ENCODE results near the gene SNX15.
A peak's percentile ranks its signal among the peaks of the same experiment; 100 is the strongest.

The SNX15 gene

GRCh38 chr11:65036931-65037330, 9.7 kb downstream of the SNX15 start:
- TF ChIP-seq EZH2 (IDR thresholded peaks at IDR 0.05; ENCODE audit: borderline replicate concordance, low read length) (no peak), CTCF (IDR thresholded peaks at IDR 0.05; ENCODE audit: low read length) (no peak)
- Histone ChIP-seq H3K9ac (ENCODE audit: low read length) (no peak overlapping the region), H2AFZ (ENCODE audit: low read length) (no peak overlapping the region), H4K20me1 (ENCODE audit: insufficient read depth, low read length) (no peaks in the 10 kb centered on the region), H3K4me1 (ENCODE audit: insufficient read depth, low read length, severe bottlenecking) (peaks cover 15% of the 10 kb centered on the region), H3K27ac (ENCODE audit: low read depth, low read length, poor library complexity, severe bottlenecking) (no peak overlapping the region), H3K9me2 (ENCODE audit: low read depth, low read length) (no peaks in the 10 kb centered on the region), H3K79me2 (ENCODE audit: insufficient read depth, low read length) (no peaks in the 10 kb centered on the region), H3K4me3 (ENCODE audit: low read depth, low read length, poor library complexity, severe bottlenecking) (no peak overlapping the region), H3K36me3 (ENCODE audit: insufficient read depth, low read length) (peaks cover 6% of the 10 kb centered on the region; the same call in 1 of the 2 replicates), H3F3A (ENCODE audit: insufficient read depth, low read length) (no peaks in the 10 kb centered on the region), H3K9me3 (ENCODE audit: low read length) (no peaks in the 10 kb centered on the region), H3K27me3 (ENCODE audit: insufficient read depth, low read length) (no peaks in the 10 kb centered on the region), H3K4me2 (ENCODE audit: low read length) (no peak overlapping the region)

DNA sequence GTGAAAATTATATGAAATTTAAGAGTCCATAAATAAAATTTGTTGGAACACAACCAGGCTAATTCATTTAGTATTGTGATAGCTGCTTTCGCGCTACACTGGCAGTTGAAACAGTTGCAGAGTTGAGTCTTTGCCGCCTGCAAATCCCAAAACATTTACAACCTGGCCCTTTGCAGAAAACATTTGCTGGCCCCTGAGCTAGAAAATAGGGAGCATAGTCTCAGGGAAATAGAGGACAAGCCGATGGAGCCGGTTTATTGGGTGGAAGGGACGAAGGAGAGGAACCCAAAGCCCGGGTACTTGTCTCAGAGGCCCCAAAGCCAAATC, 13.2 kb downstream of the SNX15 start:
- Histone ChIP-seq H3K9ac (ENCODE audit: low read length) (peak overlapping the region; percentile 72), H3K4me2 (ENCODE audit: low read length) (peak overlapping the region; percentile 85), H4K20me1 (ENCODE audit: insufficient read depth, low read length) (no peaks in the 10 kb centered on the region), H3K79me2 (ENCODE audit: insufficient read depth, low read length) (no peaks in the 10 kb centered on the region), H3K36me3 (ENCODE audit: insufficient read depth, low read length) (peaks cover 24% of the 10 kb centered on the region), H3K27me3 (ENCODE audit: insufficient read depth, low read length) (no peaks in the 10 kb centered on the region), H2AFZ (ENCODE audit: low read length) (peak overlapping the region; percentile 94; the same call in 1 of the 2 replicates), H3K4me3 (ENCODE audit: low read depth, low read length, poor library complexity, severe bottlenecking) (peak overlapping the region; percentile 80), H3K9me3 (ENCODE audit: low read length) (no peaks in the 10 kb centered on the region), H3K27ac (ENCODE audit: low read depth, low read length, poor library complexity, severe bottlenecking) (peak overlapping the region; percentile 85), H3K9me2 (ENCODE audit: low read depth, low read length) (no peaks in the 10 kb centered on the region), H3K4me1 (ENCODE audit: insufficient read depth, low read length, severe bottlenecking) (peaks cover 25% of the 10 kb centered on the region), H3F3A (ENCODE audit: insufficient read depth, low read length) (no peaks in the 10 kb centered on the region)
- TF ChIP-seq EZH2 (IDR thresholded peaks at IDR 0.05; ENCODE audit: borderline replicate concordance, low read length) = no peak

- no peaks in the 10 kb centered on the region for H3K9me2 ChIP-seq (ENCODE audit: low read depth, low read length)
- H3K9ac ChIP-seq (ENCODE audit: low read length) = peak within 1 kb of the TSS; percentile 72
- peak within 1 kb of the TSS; percentile 85 for H3K27ac ChIP-seq (ENCODE audit: low read depth, low read length, poor library complexity, severe bottlenecking)
- TF ChIP-seq CTCF (IDR thresholded peaks at IDR 0.05; ENCODE audit: low read length) (no peak), EZH2 (IDR thresholded peaks at IDR 0.05; ENCODE audit: borderline replicate concordance, low read length) (no peak)
- no peaks in the 10 kb centered on the region for H3K9me3 ChIP-seq (ENCODE audit: low read length)
- no peaks in the 10 kb centered on the region for H3F3A ChIP-seq (ENCODE audit: insufficient read depth, low read length)
- H2AFZ ChIP-seq (ENCODE audit: low read length) = peak within 1 kb of the TSS; percentile 94; the same call in 1 of the 2 replicates
- no peaks in the 10 kb centered on the region for H3K27me3 ChIP-seq (ENCODE audit: insufficient read depth, low read length)
- H3K4me1 ChIP-seq (ENCODE audit: insufficient read depth, low read length, severe bottlenecking) = peaks cover 25% of the 10 kb centered on the region
- peak within 1 kb of the TSS; percentile 80 for H3K4me3 ChIP-seq (ENCODE audit: low read depth, low read length, poor library complexity, severe bottlenecking)
- peaks cover 24% of the 10 kb centered on the region for H3K36me3 ChIP-seq (ENCODE audit: insufficient read depth, low read length)
- H3K79me2 ChIP-seq (ENCODE audit: insufficient read depth, low read length) = no peaks in the 10 kb centered on the region
- H3K4me2 ChIP-seq (ENCODE audit: low read length) = peak within 1 kb of the TSS; percentile 85
- H4K20me1 ChIP-seq (ENCODE audit: insufficient read depth, low read length) = no peaks in the 10 kb centered on the region
These were observed 13.8 kb downstream of the SNX15 start, which contains the start of gene SAC3D1 for GRCh38 chr11:65040847-65041622. SAC3D1 (plus strand) TSS chr11:65041210; CDS start chr11:65041293, 83 bp downstream.

Measured in OCI-LY1 (cell line).